Measurements from ENCODE around the gene FGF1.
"Not testable (repeated sequence)": the region's sequence is repeated elsewhere in the genome, so short reads cannot be mapped to it uniquely, and the experiment has no call there.

The FGF1 gene

GRCh38 chr5:142668336-142668735, 17.6 kb downstream of the FGF1 start:
- no peak for DNase-seq

GRCh38 chr5:142667831-142668230, 18.1 kb downstream of the FGF1 start:
- no peak for DNase-seq

- DNase-seq, result no peak
Observed at GRCh38 chr5:142664636-142665035, 21.3 kb downstream of the FGF1 start.

GRCh38 chr5:142664067-142664466, 21.8 kb downstream of the FGF1 start:
- no peak for DNase-seq

- no peak for DNase-seq
Observed at GRCh38 chr5:142663246-142663645, 22.6 kb downstream of the FGF1 start.

GRCh38 chr5:142661957-142662356, 23.9 kb downstream of the FGF1 start:
- no peak for DNase-seq

- DNase-seq, result no peak
Observed at GRCh38 chr5:142661143-142661542, 24.7 kb downstream of the FGF1 start.

- no peak for DNase-seq
Observed at GRCh38 chr5:142660731-142661130, 25.2 kb downstream of the FGF1 start.

GRCh38 chr5:142660196-142660595, 25.7 kb downstream of the FGF1 start:
- DNase-seq, result no peak

- DNase-seq, result no peak
Observed at GRCh38 chr5:142659405-142659804, 26.5 kb downstream of the FGF1 start.

GRCh38 chr5:142658278-142658677, 27.6 kb downstream of the FGF1 start:
- no peak for DNase-seq

GRCh38 chr5:142657446-142657845, 28.4 kb downstream of the FGF1 start:
- no peak for DNase-seq

- peak; percentile 36 for DNase-seq
Observed at GRCh38 chr5:142655339-142656267, 30.3 kb downstream of the FGF1 start.

GRCh38 chr5:142654578-142655058, 31.3 kb downstream of the FGF1 start:
- no peak for DNase-seq

GRCh38 chr5:142653321-142653720, 32.6 kb downstream of the FGF1 start:
- no peak for DNase-seq

- no peak for DNase-seq
Observed at GRCh38 chr5:142652563-142652962, 33.3 kb downstream of the FGF1 start.

- DNase-seq, result no peak
Observed at GRCh38 chr5:142650881-142651280, 35.0 kb downstream of the FGF1 start.

GRCh38 chr5:142650060-142650459, 35.8 kb downstream of the FGF1 start:
- no peak for DNase-seq

GRCh38 chr5:142648108-142648507, 37.8 kb downstream of the FGF1 start:
- not testable (repeated sequence) for DNase-seq

GRCh38 chr5:142645456-142645855, 40.4 kb downstream of the FGF1 start:
- no peak for DNase-seq

- peak; percentile 8 for DNase-seq
Observed at GRCh38 chr5:142644640-142645361, 41.1 kb downstream of the FGF1 start.

- DNase-seq, result no peak
Observed at GRCh38 chr5:142644127-142644526, 41.8 kb downstream of the FGF1 start.

GRCh38 chr5:142643634-142644033, 42.3 kb downstream of the FGF1 start:
- DNase-seq, result no peak

- DNase-seq, result no peak
Observed at GRCh38 chr5:142642427-142642826, 43.5 kb downstream of the FGF1 start.

All from DMS153 (cell line).